Astrocyte (in vitro differentiated cells and primary cell): ENCODE data around the gene ADGRF3. TPM values are rescaled to one million over a fixed set of nuclear protein-coding genes. Genes with fewer than 3 reads are reported as not detected.

Experiments
- total RNA-seq: library from RNA; stranded (reverse); gene quantifications from 2 replicates; pipeline ENCODE4 v1.2.1, GENCODE V29; 2021

The ADGRF3 gene
- total RNA-seq, 1 donor from 2014 or later: 0.16 TPM

Other genes starting within 250 kb of the ADGRF3 start
- 2.2 and 4.2 TPM in 2 replicates for gene GAREM2, start 173.7 kb downstream of the ADGRF3 start, total RNA-seq
- gene HADHA, start 102.2 kb downstream of the ADGRF3 start, total RNA-seq: 132 and 139 TPM in 2 replicates
- 109 and 116 TPM in 2 replicates for gene HADHB, start 101.8 kb downstream of the ADGRF3 start, total RNA-seq
- gene SELENOI, start 646 bp downstream of the ADGRF3 start, total RNA-seq: 49.7 and 51.9 TPM in 2 replicates
- gene DRC1, start 55.1 kb upstream of the ADGRF3 start, total RNA-seq: 0.27 and 0.41 TPM in 2 replicates
- not detected in 2 replicates for gene OTOF, start 131.3 kb upstream of the ADGRF3 start, total RNA-seq